Measurements from ENCODE around the gene EVI5L.

EVI5L gene

DNA sequence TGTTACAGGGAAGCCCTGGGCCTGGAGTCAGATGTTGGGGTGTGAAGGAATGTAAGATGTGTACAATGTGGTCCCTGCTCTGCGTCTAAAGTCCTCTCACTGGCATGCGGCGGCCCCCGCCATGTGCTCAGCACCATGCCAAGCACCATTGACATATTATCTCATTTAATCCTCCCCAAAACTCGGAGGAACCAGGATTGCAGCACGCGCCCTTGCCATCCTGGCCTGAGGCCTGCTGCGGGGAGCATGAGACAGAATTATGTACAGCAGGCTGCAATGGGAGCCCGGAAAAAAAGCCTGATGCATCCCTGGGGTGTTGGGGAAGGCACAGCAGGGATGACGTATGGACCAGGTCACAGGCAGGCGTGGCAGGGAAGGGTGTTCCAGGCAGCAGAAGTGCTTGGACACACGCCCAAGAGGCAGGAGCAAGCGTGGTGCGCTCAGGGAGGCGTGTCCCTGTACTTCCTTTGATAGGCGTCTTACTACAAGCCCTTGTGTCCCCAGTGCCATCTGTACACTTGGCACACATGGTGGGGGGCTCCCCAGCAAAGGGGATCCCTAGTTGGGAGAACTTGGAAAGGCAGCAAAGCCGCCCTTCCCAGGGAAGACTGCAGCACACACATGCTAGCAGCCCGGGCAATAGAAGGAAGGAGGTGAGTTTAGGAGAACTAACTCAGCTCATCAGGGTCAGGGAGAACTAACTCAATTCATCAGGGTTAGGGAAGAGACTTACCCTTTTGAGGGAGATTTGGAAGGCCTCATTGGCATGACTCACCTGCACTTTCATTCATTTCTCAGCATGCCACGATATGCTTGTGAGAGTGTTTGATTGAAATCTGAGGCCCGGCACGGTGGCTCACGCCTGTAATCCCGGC is 3.4 kb downstream of the EVI5L start:
- DNase-seq (ENCODE audit: low read depth), result no peak
- Histone ChIP-seq H3K4me3 (ENCODE audit: low read length) (peak overlapping the region; percentile 20), H3K36me3 (ENCODE audit: control insufficient read depth, insufficient read depth, low read length, severe bottlenecking) (no peaks in the 10 kb centered on the region), H3K4me1 (ENCODE audit: control insufficient read depth, insufficient read depth, low read length) (peaks cover 38% of the 10 kb centered on the region), H3K9me3 (ENCODE audit: control insufficient read depth, low read length) (no peaks in the 10 kb centered on the region), H3K9ac (ENCODE audit: low read length) (no peak overlapping the region), H3K27me3 (replicated peaks; ENCODE audit: control insufficient read depth, insufficient read depth, low read length) (no peaks in the 10 kb centered on the region)

DNA sequence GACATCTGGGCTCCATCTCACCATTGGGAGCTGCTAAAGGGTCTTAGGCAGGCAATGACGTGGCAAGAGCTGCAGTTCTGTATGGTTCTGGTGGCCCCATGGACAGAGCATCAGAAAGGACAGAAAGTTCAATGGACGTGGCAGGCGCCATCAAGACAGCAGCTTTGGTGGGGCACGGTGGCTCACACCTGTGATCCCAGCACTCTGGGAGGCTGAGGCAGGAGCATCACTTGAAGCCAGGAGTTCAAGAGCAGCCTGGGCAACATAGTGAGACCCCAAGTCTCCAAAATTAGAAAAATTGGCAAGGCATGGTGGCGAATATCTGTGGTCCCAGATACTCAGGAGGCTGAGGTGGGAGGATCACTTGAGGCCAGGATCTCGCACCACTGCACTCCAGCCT is 9.5 kb downstream of the EVI5L start:
- H3K27me3 ChIP-seq (replicated peaks; ENCODE audit: control insufficient read depth, insufficient read depth, low read length), result no peaks in the 10 kb centered on the region
- no peak for DNase-seq (ENCODE audit: low read depth)
- H3K4me1 ChIP-seq (ENCODE audit: control insufficient read depth, insufficient read depth, low read length), result peaks cover 7% of the 10 kb centered on the region
- no peaks in the 10 kb centered on the region for H3K9me3 ChIP-seq (ENCODE audit: control insufficient read depth, low read length)
- H3K36me3 ChIP-seq (ENCODE audit: control insufficient read depth, insufficient read depth, low read length, severe bottlenecking), result no peaks in the 10 kb centered on the region
- H3K4me3 ChIP-seq (ENCODE audit: low read length), result no peak overlapping the region
- H3K9ac ChIP-seq (ENCODE audit: low read length), result no peak overlapping the region

DNA sequence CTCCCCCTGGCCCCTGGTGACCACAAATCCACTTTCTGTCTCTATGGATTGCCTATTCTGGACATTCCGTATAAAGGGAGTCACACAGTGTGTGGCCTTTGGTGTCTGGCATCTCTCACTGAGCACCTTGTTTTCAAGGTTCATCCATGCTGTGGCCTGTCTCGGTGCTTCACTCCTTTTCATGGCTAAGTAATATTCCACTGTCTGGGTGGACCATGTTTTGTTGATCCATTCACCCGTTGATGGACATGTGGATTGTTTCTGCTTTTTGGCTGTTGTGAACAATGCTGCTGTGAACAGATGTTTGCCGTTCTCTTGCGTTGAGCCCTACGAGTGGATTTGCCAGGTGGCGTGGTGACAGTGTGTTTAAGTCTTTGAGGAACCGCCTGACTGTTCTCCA is 10.6 kb downstream of the EVI5L start:
- no peaks in the 10 kb centered on the region for H3K9me3 ChIP-seq (ENCODE audit: control insufficient read depth, low read length)
- H3K36me3 ChIP-seq (ENCODE audit: control insufficient read depth, insufficient read depth, low read length, severe bottlenecking), result no peaks in the 10 kb centered on the region
- H3K27me3 ChIP-seq (replicated peaks; ENCODE audit: control insufficient read depth, insufficient read depth, low read length), result no peaks in the 10 kb centered on the region
- no peak overlapping the region for H3K9ac ChIP-seq (ENCODE audit: low read length)
- peaks cover 7% of the 10 kb centered on the region for H3K4me1 ChIP-seq (ENCODE audit: control insufficient read depth, insufficient read depth, low read length)
- H3K4me3 ChIP-seq (ENCODE audit: low read length), result no peak overlapping the region
- no peak for DNase-seq (ENCODE audit: low read depth)

DNA sequence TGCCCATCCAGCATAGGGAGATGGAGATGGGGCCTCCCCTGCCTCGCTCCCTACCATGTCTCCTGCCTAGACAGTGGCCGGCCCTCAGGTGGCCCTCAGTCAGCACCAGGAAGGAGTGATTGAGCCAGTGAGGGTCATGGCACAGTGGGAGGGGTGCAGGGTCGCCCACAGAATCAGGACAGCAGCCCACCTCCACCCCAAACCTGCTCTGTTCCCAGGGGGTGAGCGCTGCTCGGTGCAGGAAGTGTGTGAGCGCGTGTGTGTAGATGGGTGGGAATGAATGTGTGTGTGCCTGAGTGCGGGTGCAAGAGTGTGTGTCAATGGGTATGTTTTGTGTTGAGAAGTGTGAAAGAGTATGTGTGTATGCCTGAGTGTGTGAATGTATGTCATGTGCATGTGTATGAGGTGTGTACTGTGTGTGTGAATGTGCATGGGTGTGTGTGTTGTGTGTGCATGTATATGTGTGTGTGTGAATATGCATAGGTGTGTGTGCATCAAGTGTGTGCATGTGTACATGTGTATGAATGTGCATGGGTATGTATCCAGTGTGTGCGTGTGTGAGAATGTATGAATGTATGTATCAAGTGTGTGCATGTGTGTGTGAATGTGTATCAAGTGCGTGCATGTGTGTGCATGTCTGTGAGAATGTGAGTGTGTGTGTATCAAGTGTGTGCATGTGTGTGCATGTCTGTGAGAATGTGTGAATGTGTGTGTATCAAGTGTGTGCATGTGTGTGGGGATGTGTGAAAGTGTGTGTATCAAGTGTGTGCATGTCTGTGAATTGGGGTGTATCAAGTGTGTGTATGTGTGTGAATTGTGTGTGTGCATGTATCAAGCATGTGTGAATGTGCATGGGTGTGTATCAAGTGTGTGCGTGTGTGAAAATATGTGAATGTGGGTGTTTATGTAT is 12.0 kb downstream of the EVI5L start:
- H3K9ac ChIP-seq (ENCODE audit: low read length), result no peak overlapping the region
- no peaks in the 10 kb centered on the region for H3K36me3 ChIP-seq (ENCODE audit: control insufficient read depth, insufficient read depth, low read length, severe bottlenecking)
- no peak overlapping the region for H3K4me3 ChIP-seq (ENCODE audit: low read length)
- H3K27me3 ChIP-seq (replicated peaks; ENCODE audit: control insufficient read depth, insufficient read depth, low read length), result no peaks in the 10 kb centered on the region
- no peaks in the 10 kb centered on the region for H3K9me3 ChIP-seq (ENCODE audit: control insufficient read depth, low read length)
- H3K4me1 ChIP-seq (ENCODE audit: control insufficient read depth, insufficient read depth, low read length), result peaks cover 7% of the 10 kb centered on the region
- DNase-seq (ENCODE audit: low read depth), result no peak

DNA sequence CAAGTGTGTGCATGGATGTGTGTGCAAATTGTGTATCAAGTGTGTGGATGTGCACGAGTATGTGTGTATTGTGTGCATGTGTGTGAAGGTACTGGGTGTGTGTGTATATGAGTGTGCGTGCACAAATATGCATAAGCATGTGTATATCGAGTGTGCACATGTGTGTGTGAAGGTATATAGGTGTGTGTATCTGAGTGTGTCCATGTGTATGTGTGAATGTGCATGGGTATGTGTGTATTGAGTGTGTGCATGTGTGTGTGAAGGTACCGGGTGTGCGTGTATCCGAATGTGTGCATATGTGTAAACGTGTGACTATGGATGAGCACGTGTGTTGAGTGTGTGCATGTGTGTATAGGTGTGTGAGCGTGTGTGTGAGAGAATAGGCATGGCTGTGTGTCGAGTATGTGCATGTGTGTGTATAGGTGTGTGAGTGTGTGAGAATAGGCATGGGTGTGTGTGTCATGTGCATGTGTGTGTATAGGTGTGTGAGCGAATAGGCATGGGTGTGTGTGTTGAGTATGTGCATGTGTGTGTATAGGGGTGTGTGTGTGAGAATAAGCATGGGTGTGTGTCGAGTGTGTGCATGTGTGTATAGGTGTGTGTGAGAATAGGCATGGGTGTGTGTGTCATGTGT is 12.8 kb downstream of the EVI5L start:
- Histone ChIP-seq H3K4me3 (ENCODE audit: low read length) (no peak overlapping the region), H3K36me3 (ENCODE audit: control insufficient read depth, insufficient read depth, low read length, severe bottlenecking) (no peaks in the 10 kb centered on the region), H3K9ac (ENCODE audit: low read length) (no peak overlapping the region), H3K4me1 (ENCODE audit: control insufficient read depth, insufficient read depth, low read length) (peaks cover 7% of the 10 kb centered on the region), H3K9me3 (ENCODE audit: control insufficient read depth, low read length) (no peaks in the 10 kb centered on the region), H3K27me3 (replicated peaks; ENCODE audit: control insufficient read depth, insufficient read depth, low read length) (no peaks in the 10 kb centered on the region)
- no peak for DNase-seq (ENCODE audit: low read depth)

DNA sequence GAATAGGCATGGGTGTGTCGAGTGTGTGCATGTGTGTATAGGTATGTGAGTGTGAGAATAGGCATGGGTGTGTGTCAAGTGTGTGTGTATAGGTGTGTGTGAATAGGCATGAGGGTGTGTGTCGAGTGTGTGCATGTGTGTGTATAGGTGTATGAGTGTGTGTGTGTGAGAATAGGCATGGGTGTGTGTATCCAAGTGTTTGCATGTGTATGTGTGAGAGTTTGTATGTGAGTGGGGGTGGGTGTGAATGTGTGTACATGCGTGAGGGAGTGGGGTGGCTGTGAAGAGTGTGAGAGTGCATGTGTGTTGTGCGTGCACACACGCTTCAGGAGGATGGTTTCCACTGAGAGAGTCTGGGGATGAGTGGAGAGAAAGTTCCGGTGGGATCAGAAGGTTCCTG is 13.5 kb downstream of the EVI5L start:
- peaks cover 3% of the 10 kb centered on the region for H3K4me1 ChIP-seq (ENCODE audit: control insufficient read depth, insufficient read depth, low read length)
- H3K9me3 ChIP-seq (ENCODE audit: control insufficient read depth, low read length), result no peaks in the 10 kb centered on the region
- H3K4me3 ChIP-seq (ENCODE audit: low read length), result no peak overlapping the region
- H3K27me3 ChIP-seq (replicated peaks; ENCODE audit: control insufficient read depth, insufficient read depth, low read length), result no peaks in the 10 kb centered on the region
- H3K9ac ChIP-seq (ENCODE audit: low read length), result no peak overlapping the region
- DNase-seq (ENCODE audit: low read depth), result no peak
- no peaks in the 10 kb centered on the region for H3K36me3 ChIP-seq (ENCODE audit: control insufficient read depth, insufficient read depth, low read length, severe bottlenecking)

DNA sequence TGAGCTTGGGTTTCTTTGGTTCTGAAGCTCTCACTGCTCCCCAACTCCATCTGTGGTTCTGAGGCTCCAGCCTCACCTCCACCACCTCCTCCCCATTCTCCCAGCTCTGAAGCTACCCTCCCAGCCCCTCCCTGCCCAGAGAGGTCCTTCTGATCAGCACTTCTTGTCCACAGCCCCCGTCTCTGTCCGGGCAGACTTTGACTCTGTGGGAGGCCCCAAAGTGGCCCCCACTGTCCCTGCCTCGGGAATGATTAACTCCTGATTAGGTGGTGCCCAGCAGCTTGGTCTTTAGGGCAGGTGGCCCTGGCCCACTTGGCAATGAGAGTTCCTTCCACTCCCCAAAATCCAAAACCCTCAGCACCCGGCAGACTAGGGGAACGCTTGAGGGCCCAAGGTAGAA is 14.4 kb downstream of the EVI5L start:
- Histone ChIP-seq H3K27me3 (replicated peaks; ENCODE audit: control insufficient read depth, insufficient read depth, low read length) (no peaks in the 10 kb centered on the region), H3K9me3 (ENCODE audit: control insufficient read depth, low read length) (no peaks in the 10 kb centered on the region), H3K9ac (ENCODE audit: low read length) (no peak overlapping the region), H3K4me3 (ENCODE audit: low read length) (no peak overlapping the region), H3K4me1 (ENCODE audit: control insufficient read depth, insufficient read depth, low read length) (peaks cover 3% of the 10 kb centered on the region), H3K36me3 (ENCODE audit: control insufficient read depth, insufficient read depth, low read length, severe bottlenecking) (no peaks in the 10 kb centered on the region)
- no peak for DNase-seq (ENCODE audit: low read depth)

DNA sequence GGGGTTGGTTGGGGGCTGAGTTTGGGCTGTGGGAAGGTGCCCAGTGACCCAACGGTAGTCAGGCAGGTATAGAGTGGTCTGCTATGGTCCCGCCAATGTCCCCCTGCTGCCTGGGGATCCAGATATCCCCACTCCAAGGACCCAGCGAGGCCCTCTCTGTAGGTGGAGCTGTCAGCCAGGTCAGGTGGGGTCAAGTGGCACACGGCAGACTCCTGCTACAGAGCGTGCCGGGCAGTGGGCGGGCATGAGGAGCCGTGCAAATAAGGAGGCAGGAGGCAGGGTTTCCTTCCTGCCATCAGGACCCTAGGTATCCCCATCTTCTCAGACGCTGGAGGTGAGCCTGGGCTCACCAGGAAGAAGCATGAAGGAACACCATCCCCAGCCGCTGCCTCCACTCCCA is 14.9 kb downstream of the EVI5L start:
- H3K27me3 ChIP-seq (replicated peaks; ENCODE audit: control insufficient read depth, insufficient read depth, low read length), result no peaks in the 10 kb centered on the region
- no peak overlapping the region for H3K4me3 ChIP-seq (ENCODE audit: low read length)
- H3K36me3 ChIP-seq (ENCODE audit: control insufficient read depth, insufficient read depth, low read length, severe bottlenecking), result no peaks in the 10 kb centered on the region
- no peak overlapping the region for H3K9ac ChIP-seq (ENCODE audit: low read length)
- no peak for DNase-seq (ENCODE audit: low read depth)
- peaks cover 1% of the 10 kb centered on the region for H3K4me1 ChIP-seq (ENCODE audit: control insufficient read depth, insufficient read depth, low read length)
- no peaks in the 10 kb centered on the region for H3K9me3 ChIP-seq (ENCODE audit: control insufficient read depth, low read length)

DNA sequence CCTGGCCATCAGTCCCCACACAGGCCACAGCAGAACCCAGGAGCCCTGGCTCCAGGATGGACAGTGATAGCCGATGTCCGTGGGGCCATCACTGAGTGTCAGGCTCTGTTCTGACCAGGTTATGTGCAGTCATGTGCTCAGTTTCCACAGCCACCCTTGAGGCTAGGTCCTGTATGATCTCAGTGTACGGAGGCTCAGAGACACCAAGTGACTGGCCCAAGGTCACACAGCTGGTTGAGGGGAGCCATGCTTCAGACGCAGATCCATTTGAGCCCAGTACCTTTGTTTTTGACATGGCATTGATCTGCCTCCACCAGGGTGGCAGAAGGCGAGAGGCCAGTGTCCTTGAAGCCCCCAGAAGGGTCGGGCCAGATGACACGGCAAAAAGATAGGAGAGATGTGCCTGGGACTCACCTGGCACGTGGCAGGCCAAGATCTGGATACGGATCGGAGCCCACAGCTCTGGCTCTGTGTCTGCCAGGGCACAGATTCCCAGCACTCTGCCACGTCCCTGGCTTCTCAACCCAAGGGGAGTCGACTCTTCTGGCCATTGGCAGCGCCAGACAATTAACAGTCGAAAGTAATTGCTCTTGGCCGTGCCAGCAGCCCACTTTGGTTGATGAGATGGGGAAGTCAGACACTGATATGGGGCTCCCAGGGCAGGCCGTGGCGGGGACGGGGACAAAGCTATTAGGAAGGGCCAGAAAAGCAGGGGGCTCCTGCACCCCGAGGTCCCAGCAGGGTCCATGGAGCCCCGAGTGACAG is 15.6 kb downstream of the EVI5L start:
- H3K36me3 ChIP-seq (ENCODE audit: control insufficient read depth, insufficient read depth, low read length, severe bottlenecking), result no peaks in the 10 kb centered on the region

DNA sequence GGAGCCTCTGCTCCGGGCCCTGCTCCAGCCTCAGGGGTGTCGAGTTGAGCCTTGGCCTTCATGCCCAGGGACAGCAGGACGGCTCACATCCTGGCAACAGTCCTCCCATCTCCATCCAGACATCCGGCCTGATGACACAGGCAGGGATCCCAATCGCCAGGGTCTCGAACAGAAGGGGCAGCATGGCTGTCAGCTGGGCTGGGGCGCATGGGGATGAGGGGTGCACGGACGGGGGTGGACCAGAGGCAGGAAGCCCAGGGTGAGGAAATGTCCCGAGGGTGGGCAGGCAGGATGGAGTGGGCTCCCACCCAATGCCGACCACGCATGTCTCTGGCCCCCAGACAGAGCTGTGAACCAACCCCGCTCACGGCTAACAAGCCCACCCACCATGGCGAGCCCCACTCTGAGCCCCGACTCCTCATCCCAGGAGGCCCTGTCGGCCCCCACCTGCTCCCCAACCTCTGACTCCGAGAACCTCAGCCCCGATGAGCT is 16.2 kb downstream of the EVI5L start:
- Histone ChIP-seq H3K36me3 (ENCODE audit: control insufficient read depth, insufficient read depth, low read length, severe bottlenecking) (no peaks in the 10 kb centered on the region), H3K9ac (ENCODE audit: low read length) (no peak overlapping the region), H3K9me3 (ENCODE audit: control insufficient read depth, low read length) (no peaks in the 10 kb centered on the region), H3K4me1 (ENCODE audit: control insufficient read depth, insufficient read depth, low read length) (no peaks in the 10 kb centered on the region), H3K4me3 (ENCODE audit: low read length) (no peak overlapping the region), H3K27me3 (replicated peaks; ENCODE audit: control insufficient read depth, insufficient read depth, low read length) (no peaks in the 10 kb centered on the region)
- DNase-seq (ENCODE audit: low read depth), result no peak

More for the DNA sequence above, 15.6 kb downstream of the EVI5L start:
- H3K9me3 ChIP-seq (ENCODE audit: control insufficient read depth, low read length), result no peaks in the 10 kb centered on the region
- no peak overlapping the region for H3K9ac ChIP-seq (ENCODE audit: low read length)
- no peak overlapping the region for H3K4me3 ChIP-seq (ENCODE audit: low read length)
- no peaks in the 10 kb centered on the region for H3K27me3 ChIP-seq (replicated peaks; ENCODE audit: control insufficient read depth, insufficient read depth, low read length)
- no peaks in the 10 kb centered on the region for H3K4me1 ChIP-seq (ENCODE audit: control insufficient read depth, insufficient read depth, low read length)
- DNase-seq (ENCODE audit: low read depth), result no peak
